Pulmonary artery endothelial cell (primary cell): Measurements from ENCODE around the gene TOP1. TPM values are rescaled to one million over a fixed set of nuclear protein-coding genes. Genes with fewer than 3 reads are reported as not detected.
A peak's percentile ranks its signal among the peaks of the same experiment; 100 is the strongest.
"Not testable (repeated sequence)": the region's sequence is repeated elsewhere in the genome, so short reads cannot be mapped to it uniquely, and the experiment has no call there.

Experiments
- DNase-seq: peaks from one replicate; pipeline ENCODE4 v3.0.0-alpha.2; 2011; ENCODE audit warnings: low read depth, low spot score
- total RNA-seq: library from RNA; depleted of rRNA; stranded (reverse); fragments of >200 nt; gene quantifications from 2 replicates; pipeline ENCODE4 v1.2.3, GENCODE V29; 2014

The TOP1 gene
- total RNA-seq, 1 donor from 2014 or later = 23.0 TPM

GRCh38 chr20:41126719-41127118 is 98.1 kb downstream of the TOP1 start:
- DNase-seq = no peak

GRCh38 chr20:41128317-41128716 is 99.7 kb downstream of the TOP1 start:
- not testable (repeated sequence) for DNase-seq

- DNase-seq = no peak
Observed at GRCh38 chr20:41131594-41132387, 103.2 kb downstream of the TOP1 start.

- not testable (repeated sequence) for DNase-seq
Observed at GRCh38 chr20:41132388-41132775, 103.8 kb downstream of the TOP1 start.

GRCh38 chr20:41133709-41134361 is 105.2 kb downstream of the TOP1 start:
- DNase-seq = no peak

- no peak for DNase-seq
Observed at GRCh38 chr20:41134362-41135186, 106.0 kb downstream of the TOP1 start.

- DNase-seq = no peak
Observed at GRCh38 chr20:41135187-41135887, 106.7 kb downstream of the TOP1 start.

GRCh38 chr20:41135888-41136679 is 107.5 kb downstream of the TOP1 start:
- no peak for DNase-seq

- DNase-seq = peak; percentile 47
Observed at GRCh38 chr20:41136680-41137613, 108.3 kb downstream of the TOP1 start, which contains the start of gene PLCG1. PLCG1 (plus strand) TSS chr20:41137543; CDS start chr20:41137642, 99 bp downstream.

GRCh38 chr20:41137614-41138474 is 109.2 kb downstream of the TOP1 start:
- no peak for DNase-seq

GRCh38 chr20:41138475-41139226 is 110.0 kb downstream of the TOP1 start:
- DNase-seq = no peak

GRCh38 chr20:41139227-41140093 is 110.8 kb downstream of the TOP1 start:
- no peak for DNase-seq

- no peak for DNase-seq
Observed at GRCh38 chr20:41140226-41141133, 111.9 kb downstream of the TOP1 start.

- DNase-seq = peak; percentile 52
Observed at GRCh38 chr20:41141153-41141815, 112.7 kb downstream of the TOP1 start.

- no peak for DNase-seq
Observed at GRCh38 chr20:41142245-41142644, 113.6 kb downstream of the TOP1 start.
